Endothelial cell of umbilical vein (primary cell): ENCODE measurements around the gene UBC. TPM values are rescaled to one million over a fixed set of nuclear protein-coding genes. Genes with fewer than 3 reads are reported as not detected.

Experiments
- BruUV-seq: library from RNA; stranded (reverse); fragments of 400-500 nt; replicated peaks from 2 replicates; lab custom pipeline; 2021; lab: Mats Ljungman, UMichigan
- CTCF ChIA-PET: fragments of 300-600, 350-600 bp; sonication (Branson Sonifier 250); formaldehyde crosslinking; loops from one replicate; lab custom pipeline; 2021; ENCODE audit warnings: antibody characterized with exemption, inconsistent platforms; lab: Charles Lee
- POLR2A ChIA-PET: fragments of 300-600, 350-600 bp; sonication (Branson Sonifier 250); formaldehyde crosslinking; loops from one replicate; lab custom pipeline; 2021; ENCODE audit warnings: antibody characterized with exemption, inconsistent platforms; lab: Charles Lee
- DNase-seq: peaks from one replicate; pipeline ENCODE4 v3.0.0-alpha.2; 2011; ENCODE audit warnings: low read depth, low spot score
- FAIRE-seq: peaks from 2 replicates; lab custom pipeline; 2011; peaks lifted over from hg19 to GRCh38; lab: Jason Lieb, UNC
- H2AFZ ChIP-seq: 2 replicates; pipeline ENCODE4 v1.6.0; 2012; ENCODE audit warnings: low read depth, low read length, control low read depth, inconsistent platforms
- H3K27ac ChIP-seq: 2 replicates; pipeline ENCODE4 v1.5.1; 2011; ENCODE audit warnings: low read depth, mild to moderate bottlenecking, control low read depth, low read length, moderate library complexity; ENCODE audit not compliant: insufficient read depth
- H3K27me3 ChIP-seq, 2 experiments: 2 replicates each; pipeline versions ENCODE4 v1.6.0 to v1.6.1; 2011; ENCODE audit warnings: low read length in 2 of 2, mixed read lengths in 1 of 2; ENCODE audit not compliant: control insufficient read depth in 2 of 2, insufficient read depth in 2 of 2
- H3K36me3 ChIP-seq, 2 experiments: 2 replicates in 1 of 2; 3 replicates in 1 of 2; pipeline ENCODE4 v1.5.1; 2011; ENCODE audit warnings: low read length in 2 of 2, mild to moderate bottlenecking in 1 of 2, moderate library complexity in 1 of 2; ENCODE audit not compliant: control insufficient read depth in 2 of 2, insufficient read depth in 2 of 2; ENCODE audit errors: extremely low read depth in 1 of 2
- H3K4me1 ChIP-seq: 3 replicates; pipeline ENCODE4 v1.5.1; 2011; ENCODE audit warnings: mild to moderate bottlenecking, low read length; ENCODE audit not compliant: control insufficient read depth, insufficient read depth; ENCODE audit errors: extremely low read depth
- H3K4me2 ChIP-seq: 2 replicates; pipeline ENCODE4 v1.6.1; 2011; ENCODE audit warnings: low read length, control low read depth, mixed read lengths; ENCODE audit not compliant: insufficient read depth
- H3K4me3 ChIP-seq, 3 experiments: fragments of 200-600 bp in 1 of 3; sonication (generic), shearing (Covaris generic) in 1 of 3; replicated peaks in 1 of 3; 2 replicates each; pipeline ENCODE4 v1.5.1; 2011 to 2016; ENCODE audit warnings: control low read depth in 3 of 3, low read length in 3 of 3, mild to moderate bottlenecking in 2 of 3, inconsistent platforms in 1 of 3, low read depth in 1 of 3, moderate library complexity in 1 of 3; ENCODE audit not compliant: insufficient read depth in 1 of 3
- H3K79me2 ChIP-seq: 2 replicates; pipeline ENCODE4 v1.6.0; 2012; ENCODE audit warnings: low read length, inconsistent platforms; ENCODE audit not compliant: control insufficient read depth, insufficient read depth
- H3K9ac ChIP-seq: replicated peaks from 2 replicates; pipeline ENCODE3; 2011; ENCODE audit warnings: low read length, control low read depth; ENCODE audit not compliant: insufficient read depth; ENCODE audit errors: extremely low read depth
- H3K9me1 ChIP-seq: replicated peaks from 3 replicates; pipeline ENCODE4 v1.6.0; 2011; ENCODE audit warnings: mild to moderate bottlenecking, low read length; ENCODE audit not compliant: control insufficient read depth, insufficient read depth; ENCODE audit errors: extremely low read depth
- H3K9me3 ChIP-seq: replicated peaks from 2 replicates; pipeline ENCODE4 v1.5.1; 2012; ENCODE audit warnings: low read length, inconsistent platforms; ENCODE audit not compliant: control insufficient read depth, insufficient read depth
- H4K20me1 ChIP-seq: replicated peaks from 2 replicates; pipeline ENCODE3; 2011; ENCODE audit warnings: mild to moderate bottlenecking, low read length; ENCODE audit not compliant: control insufficient read depth, insufficient read depth; ENCODE audit errors: extremely low read depth
- FOS ChIP-seq: IDR thresholded peaks from 2 replicates; pipeline ENCODE4 v1.6.1; 2011; ENCODE audit warnings: mild to moderate bottlenecking, low read length, moderate library complexity, borderline replicate concordance; ENCODE audit not compliant: insufficient read depth
- GATA2 ChIP-seq: IDR thresholded peaks from 2 replicates; pipeline ENCODE4 v1.7.0; 2011; ENCODE audit warnings: low read depth, mild to moderate bottlenecking, moderate library complexity, mixed read lengths, low read length; ENCODE audit not compliant: insufficient read length, insufficient read depth
- JUN ChIP-seq: IDR thresholded peaks from 2 replicates; pipeline ENCODE4 v1.6.1; 2011; ENCODE audit warnings: borderline replicate concordance, low read depth; ENCODE audit not compliant: insufficient read length, insufficient read depth
- MYC ChIP-seq: IDR thresholded peaks from one replicate; pipeline ENCODE4 v1.6.1; 2011; ENCODE audit warnings: mild to moderate bottlenecking, low read depth, low read length
- POLR2A ChIP-seq: IDR thresholded peaks from 2 replicates; pipeline ENCODE4 v1.6.1; 2012; ENCODE audit warnings: low read depth, mild to moderate bottlenecking, control low read depth, low read length
- dilution Hi-C: fragments of 300-500 bp; cut with MboI; formaldehyde crosslinking; loops from one replicate; pipeline ENCODE4 v1.15.0; 2019; ENCODE audit warnings: low sequenced_read_pairs; ENCODE audit not compliant: extremely low pct_ligation_motif_present
- intact Hi-C: fragments of 100-400 bp; cut with micrococcal nuclease; formaldehyde crosslinking; loops from one replicate; pipeline ENCODE4 v1.10.0; 2022
- polyA plus RNA-seq, 4 experiments: library from polyadenylated mRNA; depleted of rRNA in 3 of 4; stranded (reverse) in 3 of 4; unstranded in 1 of 4; fragments of >200 nt; gene quantifications; 2 replicates each; pipeline versions ENCODE4 v1.2.1 to v1.2.3, GENCODE V29; 2011 to 2012; ENCODE audit warnings: missing spikeins in 1 of 4
- total RNA-seq: library from RNA; stranded (reverse); gene quantifications from 2 replicates; pipeline ENCODE4 v1.2.3, GENCODE V29; 2021
- TF ChIP-seq, protein P1 (sequence below), 2 donors: IDR thresholded peaks; 1 replicate in 1 of 2; 2 replicates in 1 of 2; pipeline ENCODE4 v1.5.1; 2011; ENCODE audit warnings: low read length in 2 of 2, mild to moderate bottlenecking in 2 of 2, moderate library complexity in 2 of 2, control low read depth in 1 of 2, inconsistent platforms in 1 of 2, low read depth in 1 of 2; ENCODE audit not compliant: insufficient read depth in 1 of 2; ENCODE audit errors: extremely low read depth in 1 of 2

Gene UBC
- total and polyA plus RNA-seq, 2 donors (not counting 3 experiments of a cell fraction or from before 2014, with no cell fraction given), result 875 to 1,305 TPM

- CTCF ChIA-PET, result interaction anchor here (1.4 kb wide), 1 partner anchor 40 kb away, joined by 4 read pairs; no protein-coding TSS in a partner anchor
- Histone ChIP-seq H3K4me1 (peaks cover 15% of the 10 kb centered on the region), H3K36me3 (no peaks in the 10 kb centered on the region), H3K4me3 (no peak overlapping the region), H3K9ac (no peak overlapping the region), H3K27me3 (no peaks in the 10 kb centered on the region), H4K20me1 (no peaks in the 10 kb centered on the region), H3K27ac (no peak overlapping the region), H2AFZ (no peak overlapping the region), H3K79me2 (peaks cover 13% of the 10 kb centered on the region), H3K4me2 (no peak overlapping the region), H3K9me1 (no peaks in the 10 kb centered on the region), H3K9me3 (no peaks in the 10 kb centered on the region)
- dilution Hi-C loops (no loop called here), intact Hi-C loops (no loop called here)
- TF ChIP-seq, protein P1, sequence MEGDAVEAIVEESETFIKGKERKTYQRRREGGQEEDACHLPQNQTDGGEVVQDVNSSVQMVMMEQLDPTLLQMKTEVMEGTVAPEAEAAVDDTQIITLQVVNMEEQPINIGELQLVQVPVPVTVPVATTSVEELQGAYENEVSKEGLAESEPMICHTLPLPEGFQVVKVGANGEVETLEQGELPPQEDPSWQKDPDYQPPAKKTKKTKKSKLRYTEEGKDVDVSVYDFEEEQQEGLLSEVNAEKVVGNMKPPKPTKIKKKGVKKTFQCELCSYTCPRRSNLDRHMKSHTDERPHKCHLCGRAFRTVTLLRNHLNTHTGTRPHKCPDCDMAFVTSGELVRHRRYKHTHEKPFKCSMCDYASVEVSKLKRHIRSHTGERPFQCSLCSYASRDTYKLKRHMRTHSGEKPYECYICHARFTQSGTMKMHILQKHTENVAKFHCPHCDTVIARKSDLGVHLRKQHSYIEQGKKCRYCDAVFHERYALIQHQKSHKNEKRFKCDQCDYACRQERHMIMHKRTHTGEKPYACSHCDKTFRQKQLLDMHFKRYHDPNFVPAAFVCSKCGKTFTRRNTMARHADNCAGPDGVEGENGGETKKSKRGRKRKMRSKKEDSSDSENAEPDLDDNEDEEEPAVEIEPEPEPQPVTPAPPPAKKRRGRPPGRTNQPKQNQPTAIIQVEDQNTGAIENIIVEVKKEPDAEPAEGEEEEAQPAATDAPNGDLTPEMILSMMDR (IDR thresholded peaks at IDR 0.05; ENCODE audit: extremely low read depth in 1 of 2, insufficient read depth in 1 of 2, low read depth in 1 of 2, low read length in 2 of 2), result no peak
- TF ChIP-seq GATA2 (no peak), POLR2A (no peak), MYC (no peak), JUN (no peak), FOS (no peak)
- BruUV-seq, result no TSS peak
- FAIRE-seq (no peak), DNase-seq (no peak)
- POLR2A ChIA-PET, result no interaction called here
Observed at GRCh38 chr12:124866883-124867400, 47.5 kb downstream of the UBC start.
